ENCODE results near the gene CYBB.

CYBB gene

GRCh38 chrX:37752936-37753335 lies 26.9 kb upstream of the CYBB start:
- DNase-seq = no peak
- Mint-ChIP-seq H3K27ac (no peak overlapping the region), H3K4me1 (no peaks in the 10 kb centered on the region), H3K4me3 (no peak overlapping the region), H3K27me3 (ENCODE audit: low read depth, poor library complexity) (no peaks in the 10 kb centered on the region), H3K9me3 (peaks cover 18% of the 10 kb centered on the region), H3K36me3 (ENCODE audit: low read depth) (no peaks in the 10 kb centered on the region)
- TF ChIP-seq, protein P1, sequence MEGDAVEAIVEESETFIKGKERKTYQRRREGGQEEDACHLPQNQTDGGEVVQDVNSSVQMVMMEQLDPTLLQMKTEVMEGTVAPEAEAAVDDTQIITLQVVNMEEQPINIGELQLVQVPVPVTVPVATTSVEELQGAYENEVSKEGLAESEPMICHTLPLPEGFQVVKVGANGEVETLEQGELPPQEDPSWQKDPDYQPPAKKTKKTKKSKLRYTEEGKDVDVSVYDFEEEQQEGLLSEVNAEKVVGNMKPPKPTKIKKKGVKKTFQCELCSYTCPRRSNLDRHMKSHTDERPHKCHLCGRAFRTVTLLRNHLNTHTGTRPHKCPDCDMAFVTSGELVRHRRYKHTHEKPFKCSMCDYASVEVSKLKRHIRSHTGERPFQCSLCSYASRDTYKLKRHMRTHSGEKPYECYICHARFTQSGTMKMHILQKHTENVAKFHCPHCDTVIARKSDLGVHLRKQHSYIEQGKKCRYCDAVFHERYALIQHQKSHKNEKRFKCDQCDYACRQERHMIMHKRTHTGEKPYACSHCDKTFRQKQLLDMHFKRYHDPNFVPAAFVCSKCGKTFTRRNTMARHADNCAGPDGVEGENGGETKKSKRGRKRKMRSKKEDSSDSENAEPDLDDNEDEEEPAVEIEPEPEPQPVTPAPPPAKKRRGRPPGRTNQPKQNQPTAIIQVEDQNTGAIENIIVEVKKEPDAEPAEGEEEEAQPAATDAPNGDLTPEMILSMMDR (IDR thresholded peaks at IDR 0.05) = no peak

DNA sequence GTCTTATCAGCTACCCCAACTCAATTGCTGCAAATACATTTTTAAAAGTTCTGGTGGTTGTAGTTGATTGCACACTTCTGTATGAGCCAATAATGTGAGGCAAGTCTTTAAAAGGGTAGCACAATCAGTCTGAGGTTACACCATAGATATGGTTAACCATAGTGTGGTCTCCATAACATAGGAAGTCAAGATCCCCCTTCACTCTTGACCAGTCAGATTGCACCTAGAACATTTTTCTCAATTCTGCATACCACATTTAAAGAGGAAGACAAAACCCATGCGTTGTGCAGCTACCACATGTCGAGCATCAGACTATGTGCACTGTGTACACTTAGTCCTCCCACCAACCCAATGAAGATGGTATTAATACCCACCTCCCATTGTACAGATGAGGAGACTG lies 26.5 kb upstream of the CYBB start:
- H3K4me3 Mint-ChIP-seq = no peak overlapping the region
- no peaks in the 10 kb centered on the region for H3K4me1 Mint-ChIP-seq
- H3K27me3 Mint-ChIP-seq (ENCODE audit: low read depth, poor library complexity) = no peaks in the 10 kb centered on the region
- H3K36me3 Mint-ChIP-seq (ENCODE audit: low read depth) = no peaks in the 10 kb centered on the region
- no peak for DNase-seq
- no peak overlapping the region for H3K27ac Mint-ChIP-seq
- H3K9me3 Mint-ChIP-seq = peaks cover 16% of the 10 kb centered on the region
- TF ChIP-seq, protein P1 (IDR thresholded peaks at IDR 0.05) = no peak

- H3K36me3 Mint-ChIP-seq (ENCODE audit: low read depth) = no peaks in the 10 kb centered on the region
- no peak for DNase-seq
- peaks cover 12% of the 10 kb centered on the region for H3K9me3 Mint-ChIP-seq
- TF ChIP-seq, protein P1 (IDR thresholded peaks at IDR 0.05) = no peak
- no peaks in the 10 kb centered on the region for H3K27me3 Mint-ChIP-seq (ENCODE audit: low read depth, poor library complexity)
- no peak overlapping the region for H3K4me3 Mint-ChIP-seq
- no peaks in the 10 kb centered on the region for H3K4me1 Mint-ChIP-seq
- no peak overlapping the region for H3K27ac Mint-ChIP-seq
Measured at GRCh38 chrX:37754516-37754915, 25.3 kb upstream of the CYBB start.

DNA sequence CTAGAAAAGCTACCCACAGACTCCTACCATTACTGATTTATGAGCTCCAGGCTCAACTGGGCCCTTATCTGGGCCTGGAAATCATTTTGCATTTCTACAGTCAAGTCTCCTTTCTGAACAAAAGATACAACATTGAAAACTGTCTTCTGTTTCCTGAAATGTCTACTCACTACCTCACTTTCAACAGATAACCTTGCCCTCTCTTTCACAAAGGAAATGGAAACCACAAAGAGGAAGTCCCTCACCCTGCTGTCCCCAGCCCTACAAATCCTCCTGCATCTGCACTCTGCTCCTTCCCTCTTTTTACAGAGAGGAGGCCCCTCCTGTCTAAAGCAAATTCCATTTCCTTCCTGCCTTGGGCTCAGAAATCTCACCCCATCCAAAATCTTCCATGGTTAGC lies 24.8 kb upstream of the CYBB start:
- H3K27ac Mint-ChIP-seq = no peak overlapping the region
- H3K4me1 Mint-ChIP-seq = no peaks in the 10 kb centered on the region
- H3K36me3 Mint-ChIP-seq (ENCODE audit: low read depth) = no peaks in the 10 kb centered on the region
- TF ChIP-seq, protein P1 (IDR thresholded peaks at IDR 0.05) = no peak
- peaks cover 12% of the 10 kb centered on the region for H3K9me3 Mint-ChIP-seq
- no peaks in the 10 kb centered on the region for H3K27me3 Mint-ChIP-seq (ENCODE audit: low read depth, poor library complexity)
- H3K4me3 Mint-ChIP-seq = no peak overlapping the region
- DNase-seq = no peak

DNA sequence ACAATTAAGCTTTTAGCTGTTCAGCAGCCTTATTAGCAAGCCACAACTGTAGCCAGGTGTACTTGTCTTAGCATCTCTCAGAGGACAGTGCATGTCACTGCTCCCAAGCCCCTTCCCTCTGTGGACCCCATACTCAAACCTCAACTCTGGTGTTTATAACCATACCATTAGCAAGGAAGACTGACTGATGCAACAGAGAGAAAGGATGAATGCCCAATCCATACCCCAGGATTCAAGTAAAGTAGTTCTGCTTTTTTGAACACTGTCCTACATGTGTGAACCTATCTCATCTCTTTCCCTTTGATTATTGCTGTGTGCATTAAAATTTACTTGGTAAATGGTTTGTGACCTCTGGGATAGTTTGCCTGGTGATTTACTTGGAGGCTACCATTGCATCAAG lies 22.8 kb upstream of the CYBB start:
- Mint-ChIP-seq H3K4me1 (no peaks in the 10 kb centered on the region), H3K27ac (no peak overlapping the region), H3K27me3 (ENCODE audit: low read depth, poor library complexity) (no peaks in the 10 kb centered on the region), H3K9me3 (peaks cover 16% of the 10 kb centered on the region), H3K36me3 (ENCODE audit: low read depth) (no peaks in the 10 kb centered on the region), H3K4me3 (no peak overlapping the region)
- no peak for DNase-seq
- TF ChIP-seq, protein P1 (IDR thresholded peaks at IDR 0.05) = no peak

DNA sequence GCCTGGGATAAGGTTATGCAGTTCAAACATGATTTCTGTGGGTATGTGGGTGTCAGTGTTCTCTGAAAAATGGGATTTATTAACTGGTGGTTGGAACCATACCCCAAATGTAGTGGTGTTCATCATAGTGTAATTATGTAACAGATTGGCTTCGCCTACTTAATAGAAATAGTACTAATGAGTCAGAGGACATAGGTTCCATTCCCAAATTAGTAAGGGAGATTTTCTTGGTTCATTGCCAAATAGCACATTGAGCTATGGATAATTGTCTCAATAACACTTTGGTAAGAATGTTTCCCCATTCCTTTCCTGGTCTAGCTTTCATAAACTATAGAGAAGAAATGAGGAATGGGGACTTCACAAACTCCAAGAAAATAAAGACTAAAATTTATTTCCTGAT lies 20.5 kb upstream of the CYBB start:
- H3K27me3 Mint-ChIP-seq (ENCODE audit: low read depth, poor library complexity) = no peaks in the 10 kb centered on the region
- peaks cover 7% of the 10 kb centered on the region for H3K4me1 Mint-ChIP-seq
- H3K36me3 Mint-ChIP-seq (ENCODE audit: low read depth) = no peaks in the 10 kb centered on the region
- no peak for DNase-seq
- TF ChIP-seq, protein P1 (IDR thresholded peaks at IDR 0.05) = no peak
- no peak overlapping the region for H3K4me3 Mint-ChIP-seq
- H3K9me3 Mint-ChIP-seq = peaks cover 9% of the 10 kb centered on the region
- no peak overlapping the region for H3K27ac Mint-ChIP-seq
